Measurements from ENCODE around the gene RFX2. TPM values are rescaled to one million over a fixed set of nuclear protein-coding genes. Genes with fewer than 3 reads are reported as not detected.

Gene RFX2
- total and polyA plus RNA-seq, 2 donors = 12.8 to 13.4 TPM

DNA sequence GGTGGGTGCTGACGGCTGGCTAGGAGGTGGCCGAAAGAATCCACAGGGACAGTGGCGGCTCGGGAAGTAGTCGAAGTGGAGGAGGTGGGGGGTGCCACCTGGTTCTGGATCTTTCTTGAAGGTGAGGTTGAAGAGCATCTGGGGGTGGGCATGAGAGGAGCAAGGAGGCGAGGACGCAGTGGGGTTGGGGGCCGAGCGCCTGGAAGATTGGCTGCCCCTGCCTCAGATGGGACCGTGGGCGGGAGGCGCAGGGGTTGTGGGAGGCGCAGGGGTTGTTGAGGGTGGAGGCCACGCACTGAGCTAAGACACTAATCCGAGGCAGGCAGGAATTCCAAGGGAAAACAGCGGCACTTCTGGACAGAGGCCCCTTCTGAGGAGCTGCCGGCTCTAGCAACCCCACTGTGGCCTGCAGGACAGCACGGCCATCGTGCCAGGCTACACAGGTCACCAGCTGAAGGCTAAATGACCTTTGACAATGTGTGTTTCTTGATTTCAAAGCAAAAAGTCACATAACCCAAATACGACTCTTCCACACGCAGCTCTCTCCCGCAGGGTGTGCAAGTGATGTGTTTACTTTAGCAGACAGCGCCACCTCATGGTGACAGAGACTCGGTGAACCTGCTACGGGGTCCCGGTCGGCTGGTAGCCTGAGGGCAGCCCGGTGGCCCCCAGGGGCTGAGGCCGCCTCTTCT is 88.3 kb downstream of the RFX2 start:
- no peaks in the 10 kb centered on the region for H3K4me1 ChIP-seq (ENCODE audit: insufficient read depth)
- H3K4me3 ChIP-seq (ENCODE audit: low read depth, low read length) = no peak overlapping the region
- H3K27ac ChIP-seq (ENCODE audit: low read depth) = no peak overlapping the region
- WGBS = 50% methylated on average over 29 of the region's 29 CpGs
- no peaks in the 10 kb centered on the region for H3K36me3 ChIP-seq (ENCODE audit: insufficient read depth)
- peak; percentile 60 for DNase-seq (ENCODE audit: extremely low spot score)

DNA sequence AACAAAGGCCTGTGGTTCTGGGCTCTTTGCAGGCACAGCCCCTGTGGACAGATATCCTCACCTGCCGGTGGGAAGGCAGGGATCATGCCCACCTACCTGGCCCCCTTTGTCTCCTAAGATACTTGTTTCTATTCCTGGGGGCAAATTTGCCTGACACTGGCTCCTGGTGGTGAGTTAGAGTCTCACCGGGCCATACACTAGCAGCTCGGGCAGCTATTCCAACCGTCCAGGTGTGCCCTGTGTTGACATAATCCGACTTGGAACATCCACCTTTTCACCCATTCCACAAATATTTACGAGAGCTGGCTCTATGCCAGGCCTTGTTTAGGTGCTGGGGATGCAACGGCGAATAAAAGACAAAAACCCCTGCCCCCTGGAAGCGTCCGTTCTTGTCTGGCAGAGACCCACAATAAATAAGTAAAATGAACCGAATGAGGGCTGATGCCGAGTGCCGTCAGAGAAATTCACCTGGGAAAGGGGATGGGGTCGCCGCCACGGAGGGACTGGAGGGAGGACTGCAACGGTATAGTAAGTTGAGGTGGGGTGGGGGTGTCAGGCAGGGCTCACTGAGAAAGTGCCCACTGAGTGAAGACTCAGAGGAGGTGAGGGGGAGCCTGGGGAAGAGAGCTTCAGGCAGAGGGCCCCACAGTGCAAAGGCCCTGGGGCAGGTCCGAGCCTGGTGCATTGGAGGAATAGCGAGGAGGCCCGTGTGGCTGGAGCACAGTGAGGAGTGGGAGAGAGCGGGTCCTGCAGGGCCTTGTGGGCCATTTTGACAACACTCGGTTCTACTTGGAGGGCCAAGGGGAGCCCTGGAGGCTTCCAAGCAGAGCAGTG is 89.1 kb downstream of the RFX2 start:
- Histone ChIP-seq H3K27ac (ENCODE audit: low read depth) (no peak overlapping the region), H3K36me3 (ENCODE audit: insufficient read depth) (no peaks in the 10 kb centered on the region), H3K4me1 (ENCODE audit: insufficient read depth) (no peaks in the 10 kb centered on the region), H3K4me3 (ENCODE audit: low read depth, low read length) (no peak overlapping the region)
- DNase-seq (ENCODE audit: extremely low spot score) = no peak
- 81% methylated on average over 22 of the region's 22 CpGs for WGBS

DNA sequence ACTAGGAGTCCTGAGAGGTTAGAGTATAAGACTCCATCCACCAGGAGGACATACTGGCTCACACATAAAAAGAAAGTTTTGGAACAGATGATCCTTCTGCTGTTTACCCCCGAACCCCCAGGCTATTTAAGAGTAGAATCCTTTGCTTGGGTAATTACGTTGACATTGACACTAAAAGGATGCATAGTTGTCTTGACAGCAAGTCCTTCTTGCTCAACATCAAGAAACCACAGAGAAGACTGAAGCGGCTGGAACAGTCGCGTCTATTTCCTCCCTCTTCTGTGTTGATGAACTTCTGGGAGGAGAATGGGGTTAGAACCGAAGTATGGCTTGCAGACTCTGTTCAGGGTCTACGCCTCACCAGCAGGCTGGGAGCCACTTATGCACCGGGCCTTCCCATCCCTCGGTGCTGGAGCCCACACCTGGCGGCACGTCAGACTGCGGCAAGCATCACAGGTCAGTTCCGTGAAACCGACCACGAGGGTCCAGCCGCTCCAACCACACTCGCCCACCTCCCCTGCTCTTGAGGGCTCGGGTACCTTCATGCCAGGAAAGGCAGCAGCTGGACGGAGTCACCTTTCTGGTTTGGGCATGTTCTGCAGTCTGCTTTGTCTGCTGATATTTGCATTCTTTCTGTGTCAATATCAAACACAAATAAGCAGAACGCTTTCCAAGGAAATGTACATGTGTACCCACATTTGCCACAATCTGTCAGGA is 90.0 kb downstream of the RFX2 start:
- Histone ChIP-seq H3K27ac (ENCODE audit: low read depth) (no peak overlapping the region), H3K36me3 (ENCODE audit: insufficient read depth) (no peaks in the 10 kb centered on the region), H3K4me1 (ENCODE audit: insufficient read depth) (no peaks in the 10 kb centered on the region), H3K4me3 (ENCODE audit: low read depth, low read length) (no peak overlapping the region)
- peak; percentile 28 for DNase-seq (ENCODE audit: extremely low spot score)
- WGBS = 83% methylated on average over 20 of the region's 20 CpGs

DNA sequence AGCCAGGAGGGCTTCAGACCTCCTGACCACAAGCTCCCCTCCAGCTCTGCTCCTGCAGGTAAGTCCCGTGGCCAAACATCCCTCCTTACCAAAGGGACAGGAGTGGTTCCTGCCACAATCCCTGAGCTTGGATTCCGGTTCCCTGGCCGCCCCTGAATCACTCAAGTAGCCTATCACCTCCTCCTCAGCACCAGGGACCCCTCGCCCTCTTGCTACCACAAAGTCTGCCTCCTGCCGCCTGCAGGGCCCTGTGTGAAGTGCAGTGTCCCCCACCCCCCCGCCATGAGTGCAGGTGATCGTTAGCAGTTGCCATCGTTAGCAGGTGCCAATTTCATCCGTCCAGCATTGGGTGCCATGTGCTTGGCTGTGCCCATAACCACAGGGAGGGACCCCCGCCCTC is 91.5 kb downstream of the RFX2 start:
- Histone ChIP-seq H3K27ac (ENCODE audit: low read depth) (no peak overlapping the region), H3K36me3 (ENCODE audit: insufficient read depth) (no peaks in the 10 kb centered on the region), H3K4me3 (ENCODE audit: low read depth, low read length) (no peak overlapping the region), H3K4me1 (ENCODE audit: insufficient read depth) (no peaks in the 10 kb centered on the region)
- WGBS = 73% methylated on average over 10 of the region's 10 CpGs
- DNase-seq (ENCODE audit: extremely low spot score) = no peak

DNA sequence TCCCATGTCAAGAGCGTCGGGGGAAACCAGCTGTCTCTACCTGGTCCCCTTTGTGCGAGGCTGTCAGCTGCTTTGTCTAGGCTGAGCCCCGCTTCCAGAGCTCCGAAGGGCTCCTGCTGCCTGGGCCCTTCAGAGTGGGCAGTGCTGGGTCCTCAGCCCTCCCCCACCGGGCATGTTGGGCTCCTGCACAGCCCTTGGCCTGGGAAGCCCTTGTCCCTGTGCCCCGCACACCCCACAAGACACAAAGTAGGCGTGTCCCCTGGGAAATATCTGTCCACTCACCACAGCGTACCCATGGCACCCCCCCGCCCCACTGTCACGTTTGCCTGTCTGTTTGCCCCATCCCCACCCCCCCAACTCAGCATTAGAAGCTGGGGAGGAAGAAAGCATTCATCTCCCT is 92.7 kb downstream of the RFX2 start:
- 87% methylated on average over 11 of the region's 11 CpGs for WGBS
- H3K4me1 ChIP-seq (ENCODE audit: insufficient read depth) = no peaks in the 10 kb centered on the region
- H3K36me3 ChIP-seq (ENCODE audit: insufficient read depth) = no peaks in the 10 kb centered on the region
- no peak for DNase-seq (ENCODE audit: extremely low spot score)
- no peak overlapping the region for H3K4me3 ChIP-seq (ENCODE audit: low read depth, low read length)
- H3K27ac ChIP-seq (ENCODE audit: low read depth) = no peak overlapping the region

DNA sequence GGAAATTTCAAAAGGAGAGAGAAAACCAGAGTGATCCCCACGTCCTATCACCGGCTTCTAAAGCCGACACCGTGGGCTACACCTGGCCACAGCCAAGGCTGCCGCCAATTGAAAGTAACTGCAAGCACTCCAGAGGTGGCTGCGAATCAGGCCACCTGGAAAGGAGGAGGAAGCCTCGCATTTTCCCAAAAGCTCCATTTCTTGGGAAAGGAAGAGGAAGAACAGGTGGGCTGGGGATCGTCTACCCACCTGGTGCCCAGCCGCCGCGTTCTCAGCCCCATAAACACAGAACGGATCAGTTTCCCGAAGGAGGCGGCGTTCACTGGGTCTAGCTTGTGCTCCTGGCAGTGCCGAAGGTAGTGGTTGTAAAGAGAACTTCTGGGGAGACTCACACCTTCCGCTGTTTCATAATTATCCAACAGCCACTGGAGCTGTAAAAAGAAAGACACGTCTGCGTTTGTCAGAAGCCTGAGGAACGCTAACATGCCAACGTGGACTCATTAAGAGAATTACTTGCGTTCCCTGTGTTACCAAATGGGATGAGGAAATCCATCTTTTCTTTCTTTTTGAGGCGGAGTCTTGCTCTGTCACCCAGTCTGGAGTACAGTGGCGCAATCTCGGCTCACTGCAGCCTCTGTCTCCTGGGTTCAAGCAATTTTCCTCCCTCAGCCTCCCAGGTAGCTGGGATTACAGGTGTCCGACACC is 94.3 kb downstream of the RFX2 start:
- no peaks in the 10 kb centered on the region for H3K36me3 ChIP-seq (ENCODE audit: insufficient read depth)
- WGBS = 94% methylated on average over 26 of the region's 26 CpGs
- no peak overlapping the region for H3K27ac ChIP-seq (ENCODE audit: low read depth)
- no peaks in the 10 kb centered on the region for H3K4me1 ChIP-seq (ENCODE audit: insufficient read depth)
- no peak for DNase-seq (ENCODE audit: extremely low spot score)
- H3K4me3 ChIP-seq (ENCODE audit: low read depth, low read length) = no peak overlapping the region

DNA sequence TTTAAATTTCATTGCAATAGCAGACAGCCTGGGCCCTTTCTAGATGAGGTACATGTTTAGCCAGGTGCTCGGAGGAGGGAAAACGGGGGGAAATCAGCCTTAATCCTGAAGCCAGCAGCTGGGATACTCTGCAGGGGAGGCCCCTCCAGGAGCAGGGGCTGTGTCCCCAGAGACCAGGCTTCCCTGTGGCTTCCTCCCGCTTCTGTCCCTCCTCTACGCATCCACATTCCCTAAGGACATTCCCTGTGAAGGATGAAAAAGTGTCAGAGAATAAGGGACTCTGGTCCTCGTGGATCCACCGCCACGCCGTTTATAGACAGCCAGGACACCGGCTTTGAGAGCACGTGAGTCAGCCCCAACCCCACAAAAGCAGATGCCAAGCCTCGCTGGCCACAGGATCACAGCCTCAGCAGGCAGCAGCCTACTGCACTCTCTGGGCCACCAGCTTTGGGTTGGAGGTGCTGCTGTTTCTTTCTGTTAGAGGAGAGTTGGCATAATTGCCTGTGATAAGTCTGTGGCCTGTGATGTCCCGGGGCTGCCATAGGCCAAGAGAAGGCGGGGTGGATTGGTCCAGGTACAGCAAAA is 95.7 kb downstream of the RFX2 start:
- 91% methylated on average over 13 of the region's 13 CpGs for WGBS
- no peak overlapping the region for H3K4me3 ChIP-seq (ENCODE audit: low read depth, low read length)
- H3K36me3 ChIP-seq (ENCODE audit: insufficient read depth) = no peaks in the 10 kb centered on the region
- DNase-seq (ENCODE audit: extremely low spot score) = no peak
- H3K27ac ChIP-seq (ENCODE audit: low read depth) = no peak overlapping the region
- H3K4me1 ChIP-seq (ENCODE audit: insufficient read depth) = no peaks in the 10 kb centered on the region

DNA sequence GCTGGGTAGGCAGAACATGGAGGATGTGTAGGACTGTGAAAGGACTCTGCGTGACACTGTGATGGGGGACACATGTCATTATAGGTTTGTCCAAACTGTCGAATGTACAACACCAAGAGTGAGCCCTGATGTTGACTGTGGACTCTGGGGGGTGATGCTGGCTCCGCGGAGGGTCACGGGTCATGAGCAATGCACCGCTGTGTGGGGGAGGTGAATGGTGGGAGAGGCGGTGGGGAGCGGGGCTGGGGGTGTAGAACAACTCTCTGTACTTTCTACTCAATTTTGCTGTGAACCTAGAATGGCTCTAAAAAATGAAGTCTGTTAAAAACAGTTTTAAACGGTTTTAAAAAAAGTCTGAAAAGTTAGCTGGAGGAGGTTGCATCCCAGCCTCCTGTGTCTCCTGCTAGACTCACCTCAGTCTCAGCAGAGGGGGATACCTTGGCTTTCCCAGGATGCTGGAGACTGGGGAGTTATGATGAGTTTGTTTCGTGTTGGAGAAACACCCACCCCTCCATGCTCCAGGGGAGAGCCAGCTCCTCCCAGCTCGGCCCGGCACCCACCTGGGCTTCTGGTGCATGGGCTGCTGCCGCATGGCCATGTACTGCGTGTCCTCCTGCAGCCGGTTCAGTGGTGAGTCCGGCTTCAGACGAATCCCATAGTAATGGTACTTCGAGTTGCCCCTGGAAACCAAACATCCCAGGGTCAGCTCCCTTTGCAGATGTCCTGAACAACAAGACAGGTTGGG is 97.7 kb downstream of the RFX2 start:
- H3K36me3 ChIP-seq (ENCODE audit: insufficient read depth) = no peaks in the 10 kb centered on the region
- no peak for DNase-seq (ENCODE audit: extremely low spot score)
- H3K4me3 ChIP-seq (ENCODE audit: low read depth, low read length) = no peak overlapping the region
- no peaks in the 10 kb centered on the region for H3K4me1 ChIP-seq (ENCODE audit: insufficient read depth)
- 85% methylated on average over 18 of the region's 18 CpGs for WGBS
- H3K27ac ChIP-seq (ENCODE audit: low read depth) = no peak overlapping the region

DNA sequence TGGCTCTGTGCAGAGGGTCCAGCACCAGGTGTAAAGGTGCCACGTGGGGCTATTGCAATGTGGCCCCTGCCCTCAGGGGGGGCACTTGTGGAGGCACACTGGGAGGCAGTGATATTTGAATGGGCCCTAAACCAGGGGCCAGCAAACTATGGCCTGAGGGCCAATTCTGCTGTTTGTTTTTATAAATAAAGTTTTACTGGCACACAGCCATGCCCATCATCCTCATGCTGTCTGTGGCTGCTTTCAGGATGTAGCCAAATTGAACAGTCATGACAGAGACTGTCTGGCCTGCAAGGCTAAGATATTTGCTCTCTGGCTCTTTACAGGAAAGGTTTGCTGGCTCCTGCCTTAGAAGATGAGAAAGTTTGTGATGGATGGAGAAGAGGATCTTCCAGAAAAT is 98.5 kb downstream of the RFX2 start:
- no peaks in the 10 kb centered on the region for H3K4me1 ChIP-seq (ENCODE audit: insufficient read depth)
- no peak overlapping the region for H3K4me3 ChIP-seq (ENCODE audit: low read depth, low read length)
- WGBS = 79% methylated on average over 1 of the region's 1 CpG
- DNase-seq (ENCODE audit: extremely low spot score) = no peak
- no peaks in the 10 kb centered on the region for H3K36me3 ChIP-seq (ENCODE audit: insufficient read depth)
- H3K27ac ChIP-seq (ENCODE audit: low read depth) = no peak overlapping the region

DNA sequence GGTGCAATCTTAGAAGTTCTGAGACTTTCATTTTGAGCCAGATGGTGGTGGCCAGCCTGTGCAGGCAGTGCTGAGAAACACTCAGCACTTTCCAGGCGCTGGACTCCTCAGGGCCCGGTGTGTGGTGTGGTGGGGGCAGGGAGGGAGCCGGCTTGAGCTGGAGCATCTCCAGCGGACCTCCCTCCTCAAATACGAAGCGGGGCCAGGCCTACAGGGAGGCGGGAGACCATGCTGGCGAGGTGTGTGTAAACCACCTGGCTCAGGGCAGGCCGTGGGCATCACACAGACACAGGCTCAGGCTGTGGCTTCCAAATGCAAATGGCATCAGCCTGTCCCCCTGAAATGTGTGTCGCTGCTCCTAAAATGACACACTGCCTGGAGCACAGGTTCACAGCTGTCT is 99.1 kb downstream of the RFX2 start:
- Histone ChIP-seq H3K27ac (ENCODE audit: low read depth) (no peak overlapping the region), H3K4me3 (ENCODE audit: low read depth, low read length) (no peak overlapping the region), H3K36me3 (ENCODE audit: insufficient read depth) (no peaks in the 10 kb centered on the region), H3K4me1 (ENCODE audit: insufficient read depth) (no peaks in the 10 kb centered on the region)
- DNase-seq (ENCODE audit: extremely low spot score) = no peak
- WGBS = 77% methylated on average over 10 of the region's 10 CpGs

DNA sequence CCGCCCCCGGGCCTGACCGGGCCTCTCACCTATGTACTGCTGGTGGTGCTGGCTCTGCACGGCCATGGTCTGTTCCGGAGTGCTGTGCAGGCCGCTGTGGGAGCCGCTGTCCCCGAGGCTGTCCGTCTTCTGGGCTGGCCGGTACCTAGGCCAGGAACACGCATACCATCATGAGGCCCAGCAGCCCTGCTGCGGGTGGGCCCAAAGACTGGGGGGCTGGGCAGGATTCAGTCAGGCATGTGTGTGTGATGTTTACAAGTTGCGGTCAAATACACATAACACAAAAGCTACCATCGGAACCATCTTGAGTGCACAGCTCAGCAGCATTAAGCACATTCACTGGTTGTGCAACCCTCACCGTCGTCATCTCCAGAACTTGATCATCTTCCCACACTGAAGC is 100.2 kb downstream of the RFX2 start:
- H3K4me1 ChIP-seq (ENCODE audit: insufficient read depth) = no peaks in the 10 kb centered on the region
- H3K4me3 ChIP-seq (ENCODE audit: low read depth, low read length) = no peak overlapping the region
- H3K27ac ChIP-seq (ENCODE audit: low read depth) = no peak overlapping the region
- no peak for DNase-seq (ENCODE audit: extremely low spot score)
- WGBS = 88% methylated on average over 16 of the region's 16 CpGs
- H3K36me3 ChIP-seq (ENCODE audit: insufficient read depth) = no peaks in the 10 kb centered on the region

DNA sequence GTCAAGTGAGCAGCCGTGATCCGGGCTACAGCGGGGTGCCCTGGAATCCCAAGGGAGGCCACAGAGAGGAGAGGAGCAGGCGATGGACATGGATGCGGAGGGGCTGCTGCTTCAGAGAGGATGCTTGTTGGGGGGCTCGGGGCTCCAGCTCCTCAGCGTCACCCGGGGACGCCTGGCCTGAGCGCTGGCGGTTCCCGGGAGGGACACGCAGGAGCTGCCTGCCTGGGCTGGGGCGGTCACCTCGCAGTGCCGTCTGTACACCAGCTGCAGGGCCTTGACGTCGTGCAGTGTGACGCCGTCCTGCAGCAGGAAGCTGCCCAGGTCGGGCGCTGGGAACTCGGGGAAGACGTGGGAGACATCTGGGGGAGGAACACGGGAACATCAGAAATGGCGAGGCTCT is 102.4 kb downstream of the RFX2 start:
- no peak overlapping the region for H3K27ac ChIP-seq (ENCODE audit: low read depth)
- no peak overlapping the region for H3K4me3 ChIP-seq (ENCODE audit: low read depth, low read length)
- DNase-seq (ENCODE audit: extremely low spot score) = no peak
- WGBS = 90% methylated on average over 26 of the region's 26 CpGs
- no peaks in the 10 kb centered on the region for H3K36me3 ChIP-seq (ENCODE audit: insufficient read depth)
- no peaks in the 10 kb centered on the region for H3K4me1 ChIP-seq (ENCODE audit: insufficient read depth)

DNA sequence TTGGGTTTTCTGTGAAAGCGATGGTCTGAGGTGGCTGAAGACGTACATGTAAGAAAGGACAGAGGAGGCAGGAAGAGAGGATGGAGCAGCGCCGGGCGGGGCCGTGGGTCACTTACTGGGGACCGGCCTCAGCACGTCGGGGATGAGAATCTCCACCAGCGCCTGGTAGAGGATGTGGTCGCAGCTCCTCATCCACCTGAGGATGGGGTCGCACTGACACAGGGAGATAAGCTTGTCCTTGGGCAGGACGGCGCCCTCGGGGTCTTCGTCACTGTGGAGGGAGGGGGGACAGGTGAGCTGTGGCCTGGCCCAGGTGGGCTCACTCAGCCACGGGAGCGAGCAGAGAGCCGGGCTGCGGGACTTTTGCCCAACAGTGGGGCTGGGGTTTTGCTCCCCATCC is 103.4 kb downstream of the RFX2 start:
- H3K27ac ChIP-seq (ENCODE audit: low read depth) = no peak overlapping the region
- H3K4me3 ChIP-seq (ENCODE audit: low read depth, low read length) = no peak overlapping the region
- no peaks in the 10 kb centered on the region for H3K36me3 ChIP-seq (ENCODE audit: insufficient read depth)
- DNase-seq (ENCODE audit: extremely low spot score) = no peak
- WGBS = 94% methylated on average over 20 of the region's 20 CpGs
- no peaks in the 10 kb centered on the region for H3K4me1 ChIP-seq (ENCODE audit: insufficient read depth)
